HG02588 (cell line): ENCODE results near the gene COA8.

Source experiments
- ATAC-seq: cut with Tn5 transposase; IDR thresholded peaks from one replicate; pipeline ENCODE4 v1.9.1; 2021; ENCODE audit warnings: mild to moderate bottlenecking, moderate library complexity; ENCODE audit not compliant: unreplicated experiment

Gene COA8

GRCh38 chr14:103616635-103617300 lies 54.0 kb downstream of the COA8 start:
- no peak for ATAC-seq

DNA sequence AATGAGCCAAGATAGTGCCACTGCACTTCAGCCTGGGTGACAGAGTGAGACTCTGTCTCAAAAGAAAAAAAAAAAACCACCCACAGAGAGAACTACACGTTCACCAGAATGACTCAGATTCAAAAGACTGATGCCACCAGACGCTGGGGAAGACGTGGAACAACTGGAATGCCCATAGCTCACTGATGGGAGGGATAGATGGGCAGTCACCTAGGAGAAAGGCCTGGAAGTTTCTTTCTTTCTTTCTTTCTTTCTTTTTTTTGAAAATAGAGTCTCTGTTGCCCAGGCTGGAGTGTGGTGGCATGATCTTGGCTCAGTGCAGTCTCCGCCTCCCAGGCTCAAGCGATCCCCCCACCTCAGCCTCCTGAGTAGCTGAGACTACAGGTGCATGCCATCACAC lies 56.3 kb downstream of the COA8 start:
- no peak for ATAC-seq

- ATAC-seq, result no peak
Observed at GRCh38 chr14:103621860-103622259, 59.1 kb downstream of the COA8 start.

DNA sequence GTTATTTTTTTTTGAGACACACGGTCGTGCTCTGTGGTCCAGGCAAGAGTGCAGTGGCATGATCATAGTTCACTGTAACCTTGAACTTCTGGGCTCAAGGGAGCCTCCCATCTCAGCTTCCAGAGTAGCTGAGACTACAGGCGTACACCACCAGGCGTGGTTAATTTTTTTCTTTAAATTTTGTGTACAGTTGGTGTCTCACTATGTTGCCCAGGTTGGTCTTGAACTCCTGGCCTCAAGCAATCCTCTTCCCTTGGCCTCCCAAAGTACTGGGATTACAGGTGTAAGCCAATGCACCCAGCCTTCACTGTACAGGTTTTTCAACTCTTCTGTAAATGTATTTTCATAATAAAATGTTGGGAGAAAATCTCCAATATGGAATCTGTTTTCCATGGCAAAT lies 60.5 kb downstream of the COA8 start:
- no peak for ATAC-seq

DNA sequence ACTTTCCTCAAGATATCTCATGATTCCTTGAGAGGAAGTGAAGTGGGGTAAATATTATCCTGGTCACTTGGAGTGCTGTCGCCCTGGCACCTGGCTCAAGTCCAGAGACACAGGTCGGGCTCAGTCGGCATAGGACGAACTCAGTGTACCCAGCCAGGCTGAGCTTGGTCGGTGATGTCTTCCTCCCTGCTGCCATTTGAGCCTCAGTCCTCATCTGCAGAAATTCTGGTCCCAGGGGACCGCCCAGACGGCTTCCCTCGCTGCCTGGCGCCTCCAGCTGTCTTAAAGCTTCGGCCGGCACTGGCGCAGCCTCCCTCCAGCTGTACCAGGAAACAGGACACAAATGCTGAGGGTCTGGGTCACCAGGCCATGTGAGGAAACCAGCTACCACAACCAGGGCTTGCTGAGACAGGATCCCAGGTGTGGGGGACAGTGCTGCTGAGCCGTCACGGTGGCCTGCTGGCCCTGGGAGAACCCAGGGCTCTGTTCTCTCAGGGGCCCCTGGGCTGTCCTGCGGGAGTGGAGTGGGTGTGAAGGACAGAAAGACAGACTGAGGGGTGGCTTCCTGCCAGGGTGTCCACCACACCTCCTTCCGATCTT lies 61.2 kb downstream of the COA8 start:
- ATAC-seq, result no peak

GRCh38 chr14:103624860-103625259 lies 62.1 kb downstream of the COA8 start:
- ATAC-seq, result no peak

DNA sequence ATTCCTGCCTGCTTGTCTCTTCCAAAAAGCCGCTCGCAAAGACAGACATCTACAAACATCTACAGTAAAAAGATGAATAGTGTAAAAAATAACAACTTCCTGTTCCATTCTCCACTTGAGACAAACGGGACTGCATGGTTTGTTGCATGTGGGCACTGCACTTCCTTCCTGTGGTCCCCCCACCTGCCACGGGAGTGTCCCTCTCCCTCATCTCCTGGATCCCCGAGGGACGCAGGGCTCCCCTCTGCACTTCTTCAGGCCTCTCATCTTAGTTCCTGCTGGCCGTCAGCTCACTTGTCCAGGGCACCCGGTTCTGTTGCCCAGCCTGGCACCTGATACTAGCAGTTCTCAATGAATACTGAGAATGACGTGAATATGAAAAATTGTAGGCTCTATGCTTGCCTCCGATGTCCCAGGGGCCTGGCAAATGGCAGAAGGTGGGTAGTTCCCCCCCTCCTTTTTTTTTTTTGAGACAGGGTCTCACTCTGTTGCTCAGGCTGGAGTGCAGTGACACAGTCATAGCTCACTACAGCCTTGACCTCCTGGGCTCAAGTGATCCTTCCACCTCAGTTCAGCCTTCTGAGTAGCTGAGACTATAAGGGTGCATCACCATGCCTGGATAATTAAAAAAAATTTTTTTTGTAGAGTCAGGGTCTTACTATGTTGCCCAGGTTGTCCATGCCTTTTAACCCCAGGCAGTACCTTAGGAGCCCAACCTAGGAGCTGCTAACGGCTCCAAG lies 62.8 kb downstream of the COA8 start:
- ATAC-seq, result no peak

GRCh38 chr14:103626146-103626850 lies 63.5 kb downstream of the COA8 start:
- no peak for ATAC-seq

DNA sequence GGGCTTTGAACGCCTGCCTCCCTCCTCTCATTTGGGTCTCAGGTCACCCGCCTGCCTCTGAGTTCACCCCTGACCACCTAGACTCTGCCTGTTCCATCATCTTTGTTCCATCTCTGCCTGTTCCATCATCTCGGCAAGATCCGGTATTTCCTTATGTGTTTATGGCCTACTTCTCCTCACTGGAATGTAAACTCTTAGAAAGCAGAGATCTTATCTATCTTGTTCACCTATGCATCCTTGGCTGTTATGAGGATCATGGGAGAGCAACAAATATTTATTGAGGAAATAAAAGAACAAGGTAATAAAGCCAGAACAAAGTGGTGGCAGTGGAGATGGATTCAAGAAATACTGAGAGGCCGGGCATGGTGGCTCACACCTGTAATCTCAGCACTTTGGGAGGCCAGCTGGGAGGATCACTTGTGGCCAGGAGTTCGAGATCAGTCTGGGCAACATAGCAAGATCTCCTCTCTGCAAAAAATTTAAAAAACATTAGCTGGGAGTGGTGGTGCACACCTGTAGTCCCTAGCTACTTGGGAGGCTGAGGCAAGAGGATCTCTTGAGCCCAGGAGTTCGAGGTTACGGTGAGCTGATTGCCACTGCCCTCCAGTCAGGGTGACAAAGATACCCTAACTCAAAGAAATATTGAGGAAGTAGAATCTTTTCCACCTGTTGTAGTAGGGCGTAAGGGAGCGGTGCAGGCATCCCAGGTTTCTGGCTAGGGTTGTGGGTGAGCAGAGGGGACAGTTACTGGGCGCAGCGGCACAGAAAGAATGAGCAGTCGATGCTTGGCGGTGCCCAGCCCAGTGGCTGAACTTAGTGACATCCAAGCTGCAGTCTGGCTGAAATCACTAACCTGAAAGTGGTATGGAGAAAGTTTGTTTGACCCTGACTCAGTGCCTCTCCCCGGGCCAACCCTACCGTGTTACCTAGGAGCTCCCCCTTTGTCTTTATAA lies 64.6 kb downstream of the COA8 start:
- ATAC-seq, result no peak

GRCh38 chr14:103628221-103628683 lies 65.5 kb downstream of the COA8 start:
- ATAC-seq, result no peak

GRCh38 chr14:103628684-103629502 lies 66.1 kb downstream of the COA8 start, which contains the start of gene KLC1:
Gene KLC1, plus strand, starts transcription at chr14:103629211. Its CDS starts 25,354 bp downstream, at chr14:103654565.
- peak; percentile 57 for ATAC-seq

GRCh38 chr14:103629503-103630121 lies 66.9 kb downstream of the COA8 start:
- ATAC-seq, result peak; percentile 23

DNA sequence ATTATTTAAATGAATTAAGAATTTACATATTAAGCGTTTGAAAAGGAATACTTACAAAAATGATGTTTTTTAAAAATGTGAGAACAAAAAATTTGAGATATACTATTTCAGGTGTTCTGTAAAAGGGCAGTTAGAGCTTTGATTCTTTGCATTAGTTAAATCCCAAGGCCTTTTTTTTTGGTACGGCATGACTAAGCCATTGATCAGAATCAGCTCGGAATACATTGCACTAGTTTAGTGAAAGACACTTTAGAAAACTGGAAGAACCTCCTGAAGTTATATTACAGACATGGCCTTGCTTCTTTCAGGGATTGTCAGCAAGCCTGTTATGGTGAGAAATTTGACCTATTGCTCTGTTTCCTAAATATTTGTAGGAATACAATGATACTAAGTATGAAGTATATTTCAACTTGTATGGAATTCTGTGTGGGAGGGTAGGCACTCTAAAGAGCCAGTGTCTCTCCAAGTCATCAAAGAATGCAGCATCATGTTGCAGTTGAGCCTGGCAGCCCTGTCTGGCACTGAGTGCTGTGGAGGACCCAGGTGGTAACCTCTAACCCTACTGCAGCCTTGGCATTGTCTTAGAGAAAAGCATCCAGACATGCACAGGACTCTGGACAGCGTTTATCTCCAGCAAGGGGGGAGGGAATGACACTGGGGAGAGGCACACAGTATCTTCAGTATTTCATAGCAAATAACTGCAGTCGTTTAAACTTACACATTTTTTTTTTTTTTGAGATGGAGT lies 67.8 kb downstream of the COA8 start:
- ATAC-seq, result no peak

GRCh38 chr14:103633391-103633790 lies 70.6 kb downstream of the COA8 start:
- no peak for ATAC-seq

DNA sequence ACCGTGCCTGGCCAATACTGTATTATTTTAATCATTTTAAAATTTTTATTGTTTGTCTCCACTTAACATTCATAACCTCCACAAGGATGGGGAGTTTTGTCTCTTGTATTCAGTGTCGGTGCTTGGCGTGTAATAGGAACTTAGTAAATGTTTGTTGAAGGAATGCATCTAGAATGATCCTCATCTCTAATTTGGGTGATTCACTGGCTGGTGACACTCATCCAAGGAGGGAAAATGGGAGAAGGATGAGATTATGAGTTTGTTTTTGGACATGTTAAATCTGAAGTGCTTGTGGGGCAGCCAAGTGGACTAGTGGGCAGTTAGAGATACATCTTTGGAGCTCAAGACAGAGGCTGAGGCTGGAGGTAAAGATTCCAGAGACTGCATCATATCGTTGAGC lies 71.4 kb downstream of the COA8 start:
- ATAC-seq, result no peak

- ATAC-seq, result no peak
Observed at GRCh38 chr14:103638594-103638993, 75.8 kb downstream of the COA8 start.
